ENCODE measurements around the gene PI16.

PI16 gene

GRCh38 chr6:36958775-36959554 is 4.4 kb downstream of the PI16 start:
- DNase-seq: no peak

DNA sequence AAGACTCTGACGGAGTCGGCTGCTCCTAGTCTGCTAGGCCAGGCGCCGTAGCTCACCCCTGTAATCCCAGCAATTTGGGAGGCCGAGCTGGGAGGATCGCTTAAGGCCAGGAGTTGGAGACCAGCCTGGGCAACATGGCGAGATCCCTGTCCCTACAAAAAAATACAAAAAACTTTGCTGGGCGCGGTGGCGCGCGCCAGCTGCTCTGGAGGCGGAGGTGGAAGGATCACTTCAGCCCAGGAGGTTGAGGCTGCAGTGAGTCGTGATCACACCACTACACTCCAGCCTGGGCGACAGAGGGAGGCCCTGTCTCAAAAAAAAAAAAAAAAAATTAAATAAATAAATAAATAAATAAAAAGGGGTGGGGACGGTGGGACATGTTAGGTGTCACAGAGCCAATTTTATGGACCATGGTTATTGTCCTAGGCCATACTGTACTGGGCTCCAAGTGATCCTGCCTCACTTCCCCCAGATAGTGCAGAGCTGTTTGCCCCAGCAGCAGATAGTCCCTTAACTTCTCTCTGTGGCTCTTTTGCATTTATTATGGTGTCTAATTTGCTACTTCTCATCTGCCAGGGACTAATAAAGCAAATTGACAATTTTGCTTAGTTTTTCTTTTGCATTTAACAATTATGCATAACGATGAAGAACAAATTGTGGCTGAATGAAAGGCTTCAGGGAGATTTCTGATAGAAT is 5.2 kb downstream of the PI16 start:
- no peak for DNase-seq

GRCh38 chr6:36961441-36962435 is 7.2 kb downstream of the PI16 start:
- DNase-seq: no peak

GRCh38 chr6:36962874-36963273 is 8.3 kb downstream of the PI16 start:
- DNase-seq: peak; percentile 61

DNA sequence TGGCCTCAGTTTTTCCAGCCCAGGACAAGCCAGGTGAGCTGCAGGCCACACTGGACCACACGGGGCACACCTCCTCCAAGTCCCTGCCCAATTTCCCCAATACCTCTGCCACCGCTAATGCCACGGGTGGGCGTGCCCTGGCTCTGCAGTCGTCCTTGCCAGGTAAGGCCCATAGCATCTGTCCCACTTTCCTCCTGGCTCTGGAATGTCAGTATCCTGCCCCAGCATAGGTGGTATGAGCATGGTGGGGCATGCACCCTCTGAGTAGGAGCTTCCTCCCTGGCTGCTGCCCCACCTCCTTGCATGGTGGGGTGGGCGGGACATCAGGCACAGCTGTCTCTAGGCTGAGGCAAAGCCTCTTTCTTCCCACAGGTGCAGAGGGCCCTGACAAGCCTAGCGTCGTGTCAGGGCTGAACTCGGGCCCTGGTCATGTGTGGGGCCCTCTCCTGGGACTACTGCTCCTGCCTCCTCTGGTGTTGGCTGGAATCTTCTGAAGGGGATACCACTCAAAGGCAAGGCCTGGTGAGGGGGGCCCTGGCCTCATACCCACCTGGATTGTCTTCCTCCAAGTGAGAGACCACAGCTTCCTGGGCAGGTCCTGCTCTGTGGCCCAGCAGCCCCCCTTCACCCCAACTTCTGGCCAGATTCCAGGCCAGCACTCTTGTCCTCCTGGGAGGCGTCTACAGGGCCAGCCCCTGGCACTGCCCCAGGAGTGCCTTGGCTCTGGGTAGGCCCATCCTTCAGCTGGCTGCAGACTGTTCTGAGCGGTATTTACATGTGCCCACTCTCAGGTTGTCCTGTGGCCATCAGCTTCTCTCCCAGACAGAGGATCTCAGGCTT is 9.1 kb downstream of the PI16 start:
- no peak for DNase-seq

DNA sequence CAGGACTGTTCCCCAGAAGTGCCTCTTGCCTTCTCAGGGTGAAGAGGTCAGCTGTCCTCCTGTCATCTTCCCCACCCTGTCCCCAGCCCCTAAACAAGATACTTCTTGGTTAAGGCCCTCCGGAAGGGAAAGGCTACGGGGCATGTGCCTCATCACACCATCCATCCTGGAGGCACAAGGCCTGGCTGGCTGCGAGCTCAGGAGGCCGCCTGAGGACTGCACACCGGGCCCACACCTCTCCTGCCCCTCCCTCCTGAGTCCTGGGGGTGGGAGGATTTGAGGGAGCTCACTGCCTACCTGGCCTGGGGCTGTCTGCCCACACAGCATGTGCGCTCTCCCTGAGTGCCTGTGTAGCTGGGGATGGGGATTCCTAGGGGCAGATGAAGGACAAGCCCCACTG is 9.8 kb downstream of the PI16 start:
- no peak for DNase-seq

DNA sequence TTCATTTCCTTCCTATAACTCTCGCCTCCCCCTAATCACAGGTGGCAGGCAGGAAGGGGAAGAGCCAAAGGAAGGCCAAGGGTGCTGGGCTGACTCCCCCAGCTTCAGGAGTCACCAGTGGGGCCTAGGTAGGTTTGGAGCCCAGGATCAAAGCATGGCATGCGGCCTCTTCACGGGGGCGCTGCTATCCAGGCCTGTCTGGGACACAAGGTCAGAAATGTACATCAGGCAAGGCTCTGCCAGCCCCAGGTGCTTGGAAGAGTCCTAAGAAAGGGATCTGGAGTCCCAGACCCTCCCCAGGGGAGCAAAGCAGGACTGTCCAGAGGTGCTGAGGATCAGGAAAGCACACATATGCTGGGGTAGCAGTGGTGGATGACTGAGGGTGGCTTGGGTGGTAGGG is 10.4 kb downstream of the PI16 start:
- DNase-seq: no peak

DNA sequence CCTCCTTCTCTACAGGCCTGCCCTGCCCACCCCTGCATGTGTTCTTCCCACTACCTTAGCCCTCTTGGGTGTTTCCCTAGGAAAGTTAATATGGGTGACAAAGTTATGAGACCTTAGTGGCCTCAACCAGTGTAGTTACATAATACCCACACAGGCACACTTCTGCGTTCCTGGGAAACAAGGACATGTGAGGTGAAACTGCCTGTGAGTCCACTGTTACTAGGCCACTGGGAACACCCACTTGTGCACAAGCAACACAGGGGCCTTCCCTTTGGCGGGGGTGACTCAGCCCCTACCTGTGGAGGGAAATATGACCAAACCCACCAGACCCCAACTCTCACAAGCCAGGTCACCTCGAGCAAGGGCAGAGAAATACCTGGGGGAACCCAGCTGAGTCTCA is 12.8 kb downstream of the PI16 start:
- DNase-seq: no peak

- DNase-seq: no peak
Measured at GRCh38 chr6:36967757-36968156, 13.2 kb downstream of the PI16 start.

GRCh38 chr6:36968266-36968977 is 13.9 kb downstream of the PI16 start:
- no peak for DNase-seq

DNA sequence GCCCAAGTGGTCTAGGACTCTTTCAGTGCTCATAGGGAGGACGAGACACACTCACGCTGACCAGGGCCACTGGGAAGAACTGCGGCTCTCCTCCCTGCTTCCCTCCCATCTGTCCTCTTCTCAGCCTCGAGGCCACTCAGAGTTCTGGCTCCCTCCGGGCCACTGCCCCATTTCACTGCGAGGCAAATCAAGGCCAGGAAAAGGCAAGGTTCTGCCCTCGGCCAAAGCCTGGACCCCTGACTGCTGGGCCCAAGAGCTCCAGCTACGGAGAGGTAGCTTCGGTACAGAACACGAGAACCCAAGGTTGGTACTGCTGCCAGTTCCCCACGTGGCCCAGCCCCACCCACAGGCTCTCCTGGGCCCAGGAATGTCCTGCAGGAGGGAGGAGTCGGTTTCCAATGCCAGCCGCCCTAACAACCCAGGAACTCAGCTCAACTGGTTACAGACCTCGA is 14.7 kb downstream of the PI16 start:
- no peak for DNase-seq

DNA sequence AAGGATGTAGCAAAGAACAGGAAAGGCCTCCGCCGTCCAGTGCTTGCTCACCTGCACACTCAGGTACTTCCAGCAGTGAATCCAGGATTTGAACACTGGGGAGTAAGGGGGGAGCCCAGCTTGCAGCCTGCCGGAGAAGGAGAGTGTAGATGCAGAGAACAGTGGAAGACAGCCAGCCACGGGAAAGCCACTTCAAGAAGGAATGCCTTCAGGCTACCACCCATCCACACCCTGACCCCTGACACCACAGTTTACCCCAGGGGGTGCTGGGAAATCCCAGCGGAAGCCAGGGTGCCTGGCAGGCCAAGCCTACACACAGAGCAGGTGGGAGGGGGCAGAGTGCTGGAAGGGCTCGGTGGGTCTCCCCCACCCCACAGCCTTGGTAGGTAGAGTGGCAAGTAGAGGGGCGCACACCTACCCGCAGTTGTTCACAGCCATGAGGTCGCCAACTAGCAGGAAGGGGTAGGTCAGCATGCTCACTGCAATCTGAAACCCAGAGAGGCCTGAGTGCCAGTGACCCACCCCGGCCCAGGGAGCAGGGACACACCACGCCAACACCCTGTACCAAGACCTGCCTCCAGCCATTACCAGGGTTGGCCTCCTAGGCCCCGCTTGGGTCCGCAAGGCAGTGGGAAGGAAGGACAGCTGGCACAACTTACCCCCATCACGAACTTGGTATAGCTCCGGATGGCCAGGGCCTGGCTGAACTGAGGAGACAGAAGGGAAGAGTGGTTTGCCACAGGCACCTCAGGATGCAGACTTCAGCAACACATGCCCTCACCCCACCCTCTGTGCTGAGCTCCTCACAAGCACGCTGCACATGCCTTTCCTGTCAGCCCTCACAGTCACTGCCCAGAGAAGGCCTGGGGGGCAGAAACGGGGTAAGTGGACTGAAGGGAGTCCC is 15.7 kb downstream of the PI16 start:
- DNase-seq: no peak

- no peak for DNase-seq
Measured at GRCh38 chr6:36970892-36971842, 16.6 kb downstream of the PI16 start.

GRCh38 chr6:36971921-36972673 is 17.6 kb downstream of the PI16 start:
- no peak for DNase-seq

- no peak for DNase-seq
Measured at GRCh38 chr6:36973190-36973589, 18.7 kb downstream of the PI16 start.

GRCh38 chr6:36973647-36974046 is 19.1 kb downstream of the PI16 start:
- DNase-seq: no peak

DNA sequence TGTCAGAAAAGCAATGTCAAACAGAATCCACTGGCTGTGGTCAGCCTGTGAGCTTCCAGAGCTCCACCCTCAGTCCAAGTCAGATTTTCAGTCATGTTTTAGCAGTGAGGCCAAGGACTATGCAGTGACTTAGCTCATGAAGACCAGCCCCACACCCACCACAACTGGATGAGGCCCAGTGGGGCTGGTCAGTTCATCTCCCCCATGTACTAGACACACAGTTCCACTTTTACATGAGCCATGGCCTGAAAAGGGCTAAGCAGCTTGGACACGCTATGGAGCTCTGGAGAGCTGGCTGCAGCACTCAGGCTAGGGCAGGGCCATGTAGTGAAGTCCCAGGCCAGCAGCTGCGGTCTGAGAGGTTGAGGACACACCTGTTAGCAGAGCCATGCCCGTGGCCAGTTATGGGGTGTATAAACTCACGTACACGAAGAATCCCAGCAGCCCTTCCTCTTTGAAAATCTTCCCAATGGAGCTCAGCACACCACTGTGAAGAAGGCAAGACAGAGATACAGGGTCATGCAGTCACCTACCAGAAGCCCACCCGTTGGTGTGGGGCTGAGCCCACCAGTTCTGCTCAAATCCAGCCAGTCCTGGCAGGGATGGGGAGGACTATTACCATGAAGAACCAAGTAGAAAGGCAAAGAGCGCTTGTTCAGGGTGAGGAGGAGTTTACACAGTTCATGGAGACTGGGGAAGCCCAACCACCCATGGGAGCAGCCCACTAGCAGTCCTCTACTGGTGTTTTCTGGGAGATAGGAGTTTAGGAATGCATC is 20.9 kb downstream of the PI16 start:
- DNase-seq: no peak

GRCh38 chr6:36976007-36976264 is 21.4 kb downstream of the PI16 start:
- DNase-seq: no peak

Measured in activated CD8-positive, alpha-beta memory T cell treated with anti-CD3 and anti-CD28 coated beads, Interleukin-2, amount 50 U/mL, for 4 hours (primary cell).